A549 (cell line): ENCODE measurements around the gene AOAH. TPM values are rescaled to one million over a fixed set of nuclear protein-coding genes. Genes with fewer than 3 reads are reported as not detected.

Source experiments
- ATAC-seq, 2 experiments: fragments of 200-7000 bp in 1 of 2; fragments of >200 bp in 1 of 2; cut with Nextera tagmentation in 1 of 2; cut with Tn5 transposase in 1 of 2; 3 replicates each; pipeline versions ENCODE4 v1.8.0 to v1.9.1; 2018 to 2020; ENCODE audit warnings: mild to moderate bottlenecking in 1 of 2, moderate library complexity in 1 of 2
- CTCF ChIA-PET: fragments of 300-600 bp; sonication (Branson Sonifier 250); formaldehyde crosslinking; extraction: SDS; loops from one replicate; lab custom pipeline; 2021; ENCODE audit warnings: antibody characterized with exemption, inconsistent platforms; lab: Yijun Ruan, JAX
- POLR2A ChIA-PET: fragments of 350-600 bp; formaldehyde crosslinking; extraction: SDS; loops from one replicate; lab custom pipeline; 2021; ENCODE audit warnings: antibody characterized with exemption, inconsistent platforms; lab: Yijun Ruan, JAX
- DNase-seq, 2 experiments: peaks; one replicate each; pipeline versions ENCODE4 v3.0.0 to v3.0.0-alpha.2; 2011 to 2016; ENCODE audit warnings: low read depth in 1 of 2, low spot score in 1 of 2
- FAIRE-seq: peaks from 2 replicates; lab custom pipeline; 2011; peaks lifted over from hg19 to GRCh38; lab: Jason Lieb, UNC
- H3K27ac ChIP-seq, 2 experiments: fragments of >200 bp; sonication (Bioruptor Twin); formaldehyde crosslinking; 3 replicates each; pipeline ENCODE4 v1.5.1; 2016 to 2017
- H3K4me1 ChIP-seq: fragments of >200 bp; sonication (Bioruptor Twin); formaldehyde crosslinking; 3 replicates; pipeline ENCODE4 v1.6.1; 2016
- H3K4me2 ChIP-seq: fragments of >200 bp; sonication (Bioruptor Twin); formaldehyde crosslinking; 3 replicates; pipeline ENCODE4 v1.6.1; 2016
- H3K4me3 ChIP-seq: fragments of >200 bp; sonication (Bioruptor Twin); formaldehyde crosslinking; 3 replicates; pipeline ENCODE4 v1.5.1; 2016
- H3K9me3 ChIP-seq: fragments of >200 bp; sonication (Bioruptor Twin); formaldehyde crosslinking; 3 replicates; pipeline ENCODE4 v1.6.1; 2016
- CBX8 ChIP-seq: fragments of 200-600 bp; sonication (generic); IDR thresholded peaks from 2 replicates; pipeline ENCODE4 v1.6.1; 2016
- CEBPB ChIP-seq, 2 experiments: fragments of >200 bp in 1 of 2; sonication (Bioruptor Twin) in 1 of 2; formaldehyde crosslinking in 1 of 2; IDR thresholded peaks; 2 replicates each; pipeline ENCODE4 v1.6.1; 2012 to 2016
- CHD2 ChIP-seq: fragments of 150-350 bp; IDR thresholded peaks from 2 replicates; pipeline ENCODE4 v1.6.1; 2014; ENCODE audit warnings: low read length; ENCODE audit not compliant: partially characterized antibody
- EHF ChIP-seq: fragments of 250-450 bp; sonication (Bioruptor Pico); IDR thresholded peaks from 2 replicates; pipeline ENCODE4 v1.5.0; 2020; ENCODE audit warnings: mild to moderate bottlenecking
- FOSB ChIP-seq: fragments of 250-450 bp; sonication (Bioruptor Pico); IDR thresholded peaks from 2 replicates; pipeline ENCODE4 v1.5.0; 2020; ENCODE audit warnings: mild to moderate bottlenecking, moderate library complexity
- FOSL2 ChIP-seq, 2 experiments: fragments of 450-650 bp in 1 of 2; fragments of >200 bp in 1 of 2; sonication (Bioruptor Twin) in 1 of 2; formaldehyde crosslinking; IDR thresholded peaks; 2 replicates each; pipeline versions ENCODE4 v1.5.0 to v1.6.1; 2016 to 2020; ENCODE audit warnings: mild to moderate bottlenecking in 1 of 2, moderate library complexity in 1 of 2
- GATA3 ChIP-seq: IDR thresholded peaks from 2 replicates; pipeline ENCODE4 v1.6.1; 2012; ENCODE audit warnings: borderline replicate concordance
- HOXA7 ChIP-seq: fragments of 250-450 bp; sonication (Bioruptor Pico); IDR thresholded peaks from 2 replicates; pipeline ENCODE4 v1.5.0; 2020; ENCODE audit warnings: mild to moderate bottlenecking, moderate library complexity
- KDM5A ChIP-seq: fragments of 200-600 bp; sonication (generic); IDR thresholded peaks from 2 replicates; pipeline ENCODE4 v1.6.1; 2016; ENCODE audit warnings: antibody characterized with exemption, mild to moderate bottlenecking
- MAFK ChIP-seq: fragments of 450-650 bp; IDR thresholded peaks from 2 replicates; pipeline ENCODE4 v1.6.1; 2014; ENCODE audit not compliant: partially characterized antibody
- MYC ChIP-seq: IDR thresholded peaks from 2 replicates; pipeline ENCODE4 v1.6.1; 2012; ENCODE audit warnings: mild to moderate bottlenecking, inconsistent platforms, low read length, improper control_type of control experiment, borderline replicate concordance
- PHF8 ChIP-seq: fragments of 200-600 bp; sonication (generic); IDR thresholded peaks from 2 replicates; pipeline ENCODE4 v1.6.1; 2016; ENCODE audit warnings: low read depth, mild to moderate bottlenecking, antibody characterized with exemption, moderate library complexity, borderline replicate concordance
- RARB ChIP-seq: fragments of 250-450 bp; sonication (Bioruptor Pico); IDR thresholded peaks from 2 replicates; pipeline ENCODE4 v1.8.0; 2021; ENCODE audit warnings: mild to moderate bottlenecking, moderate library complexity
- RFX5 ChIP-seq: fragments of 450-650 bp; IDR thresholded peaks from 2 replicates; pipeline ENCODE4 v1.7.1; 2014; ENCODE audit warnings: antibody characterized with exemption, mild to moderate bottlenecking, moderate library complexity
- SREBF2 ChIP-seq: fragments of 450-650 bp; IDR thresholded peaks from 2 replicates; pipeline ENCODE4 v1.6.1; 2014; ENCODE audit warnings: mild to moderate bottlenecking, moderate library complexity
- ZC3H11A ChIP-seq: fragments of 450-650 bp; IDR thresholded peaks from 2 replicates; pipeline ENCODE4 v1.6.1; 2014; ENCODE audit warnings: antibody characterized with exemption, mild to moderate bottlenecking
- ZFP36 ChIP-seq: fragments of 450-650 bp; IDR thresholded peaks from 2 replicates; pipeline ENCODE4 v1.6.1; 2014; ENCODE audit warnings: borderline replicate concordance; ENCODE audit not compliant: partially characterized antibody
- ZSCAN20 ChIP-seq: fragments of 250-450 bp; sonication (Bioruptor Pico); IDR thresholded peaks from 2 replicates; pipeline ENCODE4 v1.8.0; 2022; ENCODE audit warnings: mild to moderate bottlenecking, moderate library complexity
- WGBS: methylation state at CpG from one replicate; pipeline ENCODE4 v1.1.6; 2017; ENCODE audit errors: missing lambda C conversion rate; 5-methylcytosine and 5-hydroxymethylcytosine counted together
- polyA plus RNA-seq, 4 experiments: library from polyadenylated mRNA; depleted of rRNA in 3 of 4; stranded (reverse); fragments of >200 nt; fragmentation: RNase III in 1 of 4; extraction: RNeasy Plus Mini Kit Qiagen cat#74134 plus additional on column Dnase treatment in 1 of 4; gene quantifications; 2 replicates in 3 of 4; 3 replicates in 1 of 4; pipeline ENCODE4 v1.2.3, GENCODE V29; 2011 to 2017
- TF ChIP-seq, protein P1 (sequence below): fragments of 200-600 bp; sonication (generic); IDR thresholded peaks from 2 replicates; pipeline ENCODE4 v1.6.1; 2016; ENCODE audit warnings: antibody characterized with exemption, mild to moderate bottlenecking, moderate library complexity
- TF ChIP-seq, protein P2 (sequence below): fragments of 450-650 bp; IDR thresholded peaks from 2 replicates; pipeline ENCODE4 v1.6.1; 2014; ENCODE audit warnings: antibody characterized with exemption

Gene AOAH
- polyA plus RNA-seq, 2 of the 4 experiments (the other 2 are of a cell fraction), result 0.09 TPM; not detected in 1

DNA sequence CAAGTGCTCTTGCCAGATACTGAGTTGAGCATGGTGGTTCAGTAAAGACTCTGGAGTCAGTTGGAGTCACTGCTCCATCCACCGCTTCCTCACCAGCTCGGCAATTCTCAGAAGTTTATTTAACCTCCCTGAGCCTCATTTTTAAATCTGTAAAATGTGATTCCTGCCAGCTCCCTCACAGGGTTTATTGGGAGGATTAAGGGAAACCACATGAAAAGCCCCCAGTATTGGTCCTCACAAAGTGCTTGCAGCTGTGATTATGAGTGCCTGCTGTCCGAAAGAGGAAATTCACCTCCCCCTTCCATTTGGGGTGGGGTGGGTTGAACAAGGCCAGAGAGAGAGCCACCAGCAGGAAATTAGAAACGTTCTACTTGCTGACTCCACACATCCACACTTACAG, 99.0 kb downstream of the AOAH start:
- H3K9me3 ChIP-seq, result no peaks in the 10 kb centered on the region
- CTCF ChIA-PET, result interaction anchor here (1.5 to 3.3 kb wide), 2 partner anchors 16 to 138 kb away, joined by 3 to 10 read pairs; no protein-coding TSS in a partner anchor
- H3K4me3 ChIP-seq, result no peak overlapping the region
- no peaks in the 10 kb centered on the region for H3K4me1 ChIP-seq
- no peak overlapping the region for H3K4me2 ChIP-seq
- no peak overlapping the region for H3K27ac ChIP-seq
- FAIRE-seq (no peak), DNase-seq (no peak), ATAC-seq (no peak)
- WGBS, result 64% methylated on average over 4 of the region's 4 CpGs
- POLR2A ChIA-PET, result no interaction called here
- TF ChIP-seq ZC3H11A (no peak), RFX5 (no peak), CEBPB (IDR thresholded peaks at IDR 0.05) (no peak), EHF (CRISPR knock-in tag) (no peak), CHD2 (no peak), ZFP36 (no peak)

DNA sequence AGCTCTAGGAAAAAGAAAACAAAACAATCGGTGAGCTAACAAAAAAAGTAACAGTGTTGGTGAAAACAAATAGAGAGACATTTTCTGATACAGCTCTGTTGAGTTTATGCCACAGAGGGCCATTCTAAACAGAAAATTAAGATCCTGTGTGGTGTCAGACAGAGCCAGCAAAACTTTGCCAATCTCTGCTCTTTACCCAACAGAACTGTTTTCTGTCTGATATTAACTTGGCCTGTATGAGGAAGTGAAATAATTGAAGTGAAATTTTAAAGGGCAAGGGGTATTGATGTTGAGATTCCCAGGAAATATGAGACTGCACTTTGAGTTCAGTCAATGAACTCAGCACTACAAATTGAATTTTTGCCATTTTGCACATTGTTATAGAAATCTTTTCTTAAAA, 101.0 kb downstream of the AOAH start:
- no peak for ATAC-seq
- CTCF ChIA-PET, result interaction anchor here (1.0 to 3.3 kb wide), 3 partner anchors 13 to 136 kb away, joined by 3 to 10 read pairs (median 4); no protein-coding TSS in a partner anchor
- Histone ChIP-seq H3K4me1 (no peaks in the 10 kb centered on the region), H3K9me3 (no peaks in the 10 kb centered on the region), H3K27ac (no peak overlapping the region), H3K4me3 (no peak overlapping the region), H3K4me2 (no peak overlapping the region)
- DNase-seq, result no peak
- no peak for FAIRE-seq
- POLR2A ChIA-PET, result interaction anchor here (0.5 kb wide), 1 partner anchor 646 kb away, joined by 6 read pairs; no protein-coding TSS in a partner anchor
- TF ChIP-seq KDM5A, result no peak
- no peak for TF ChIP-seq MYC
- TF ChIP-seq GATA3, result no peak
- no peak for TF ChIP-seq FOSB (CRISPR knock-in tag)
- TF ChIP-seq CBX8, result no peak
- TF ChIP-seq HOXA7, result no peak
- TF ChIP-seq ZSCAN20 (CRISPR knock-in tag), result no peak
- TF ChIP-seq RARB (CRISPR knock-in tag), result no peak
- no peak for TF ChIP-seq SREBF2
- no peak for TF ChIP-seq CHD2
- 7% methylated on average over 1 of the region's 1 CpG for WGBS

DNA sequence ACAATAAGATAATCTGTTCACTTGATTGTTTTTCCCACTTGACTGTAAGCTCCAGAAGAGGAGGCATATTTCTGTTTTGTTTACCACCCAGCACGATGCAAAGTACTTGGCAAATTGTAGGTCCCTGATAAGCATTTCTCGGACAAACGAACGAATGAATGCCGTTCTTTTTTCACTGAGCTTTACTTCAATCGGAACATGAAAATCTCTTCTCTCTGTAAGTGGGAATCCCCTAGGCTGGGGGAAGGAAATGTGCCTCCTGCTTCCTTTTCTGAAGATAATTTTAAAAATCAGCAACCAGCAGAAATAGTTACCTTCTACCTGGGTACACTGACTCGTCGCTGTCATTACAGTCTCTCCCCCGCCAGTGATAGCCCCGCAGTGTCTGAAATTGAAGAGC, 102.9 kb downstream of the AOAH start:
- POLR2A ChIA-PET, result no interaction called here
- FAIRE-seq (no peak), ATAC-seq (no peak), DNase-seq (no peak)
- H3K9me3 ChIP-seq, result no peaks in the 10 kb centered on the region
- H3K4me1 ChIP-seq, result no peaks in the 10 kb centered on the region
- H3K4me3 ChIP-seq, result no peak overlapping the region
- 74% methylated on average over 10 of the region's 10 CpGs for WGBS
- no peak overlapping the region for H3K4me2 ChIP-seq
- CTCF ChIA-PET, result no interaction called here
- H3K27ac ChIP-seq, result no peak overlapping the region
- TF ChIP-seq, protein P1, sequence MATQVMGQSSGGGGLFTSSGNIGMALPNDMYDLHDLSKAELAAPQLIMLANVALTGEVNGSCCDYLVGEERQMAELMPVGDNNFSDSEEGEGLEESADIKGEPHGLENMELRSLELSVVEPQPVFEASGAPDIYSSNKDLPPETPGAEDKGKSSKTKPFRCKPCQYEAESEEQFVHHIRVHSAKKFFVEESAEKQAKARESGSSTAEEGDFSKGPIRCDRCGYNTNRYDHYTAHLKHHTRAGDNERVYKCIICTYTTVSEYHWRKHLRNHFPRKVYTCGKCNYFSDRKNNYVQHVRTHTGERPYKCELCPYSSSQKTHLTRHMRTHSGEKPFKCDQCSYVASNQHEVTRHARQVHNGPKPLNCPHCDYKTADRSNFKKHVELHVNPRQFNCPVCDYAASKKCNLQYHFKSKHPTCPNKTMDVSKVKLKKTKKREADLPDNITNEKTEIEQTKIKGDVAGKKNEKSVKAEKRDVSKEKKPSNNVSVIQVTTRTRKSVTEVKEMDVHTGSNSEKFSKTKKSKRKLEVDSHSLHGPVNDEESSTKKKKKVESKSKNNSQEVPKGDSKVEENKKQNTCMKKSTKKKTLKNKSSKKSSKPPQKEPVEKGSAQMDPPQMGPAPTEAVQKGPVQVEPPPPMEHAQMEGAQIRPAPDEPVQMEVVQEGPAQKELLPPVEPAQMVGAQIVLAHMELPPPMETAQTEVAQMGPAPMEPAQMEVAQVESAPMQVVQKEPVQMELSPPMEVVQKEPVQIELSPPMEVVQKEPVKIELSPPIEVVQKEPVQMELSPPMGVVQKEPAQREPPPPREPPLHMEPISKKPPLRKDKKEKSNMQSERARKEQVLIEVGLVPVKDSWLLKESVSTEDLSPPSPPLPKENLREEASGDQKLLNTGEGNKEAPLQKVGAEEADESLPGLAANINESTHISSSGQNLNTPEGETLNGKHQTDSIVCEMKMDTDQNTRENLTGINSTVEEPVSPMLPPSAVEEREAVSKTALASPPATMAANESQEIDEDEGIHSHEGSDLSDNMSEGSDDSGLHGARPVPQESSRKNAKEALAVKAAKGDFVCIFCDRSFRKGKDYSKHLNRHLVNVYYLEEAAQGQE, result no peak
- TF ChIP-seq, protein P2, sequence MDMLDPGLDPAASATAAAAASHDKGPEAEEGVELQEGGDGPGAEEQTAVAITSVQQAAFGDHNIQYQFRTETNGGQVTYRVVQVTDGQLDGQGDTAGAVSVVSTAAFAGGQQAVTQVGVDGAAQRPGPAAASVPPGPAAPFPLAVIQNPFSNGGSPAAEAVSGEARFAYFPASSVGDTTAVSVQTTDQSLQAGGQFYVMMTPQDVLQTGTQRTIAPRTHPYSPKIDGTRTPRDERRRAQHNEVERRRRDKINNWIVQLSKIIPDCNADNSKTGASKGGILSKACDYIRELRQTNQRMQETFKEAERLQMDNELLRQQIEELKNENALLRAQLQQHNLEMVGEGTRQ, result no peak
- TF ChIP-seq CEBPB (IDR thresholded peaks at IDR 0.05) (no peak), FOSL2 (IDR thresholded peaks at IDR 0.05) (no peak), FOSL2 (CRISPR knock-in tag; IDR thresholded peaks at IDR 0.05) (no peak), MAFK (no peak), PHF8 (no peak)
